Mesendoderm (in vitro differentiated cells): ENCODE results near the gene PIGW.

Source experiments
- DNase-seq: peaks from one replicate; pipeline ENCODE4 v3.0.0; 2013
- H2AK5ac ChIP-seq: 2 replicates; pipeline ENCODE4 v1.6.1; 2013; ENCODE audit warnings: low read length, inconsistent platforms
- H2BK120ac ChIP-seq: 2 replicates; pipeline ENCODE4 v1.6.1; 2013; ENCODE audit warnings: low read depth, mild to moderate bottlenecking, low read length, moderate library complexity, mixed read lengths
- H2BK15ac ChIP-seq: replicated peaks from 2 replicates; pipeline ENCODE4 v1.6.1; 2013; ENCODE audit warnings: low read depth, mild to moderate bottlenecking, moderate library complexity
- H2BK5ac ChIP-seq: 2 replicates; pipeline ENCODE4 v1.6.1; 2013; ENCODE audit warnings: low read length, inconsistent platforms
- H3K18ac ChIP-seq: 2 replicates; pipeline ENCODE4 v1.6.1; 2013; ENCODE audit warnings: mild to moderate bottlenecking, low read length, mixed read lengths
- H3K23ac ChIP-seq: one replicate; pipeline ENCODE4 v1.6.1; 2013; ENCODE audit warnings: low read length
- H3K27ac ChIP-seq: 2 replicates; pipeline ENCODE4 v1.5.1; 2013; ENCODE audit warnings: low read depth, mild to moderate bottlenecking, inconsistent platforms, low read length, moderate library complexity
- H3K27me3 ChIP-seq: 2 replicates; pipeline ENCODE4 v1.6.1; 2013; ENCODE audit warnings: low read length, control low read depth, mild to moderate bottlenecking, inconsistent platforms; ENCODE audit not compliant: insufficient read depth, poor library complexity
- H3K36me3 ChIP-seq: 2 replicates; pipeline ENCODE4 v1.6.1; 2013; ENCODE audit warnings: low read length, inconsistent platforms; ENCODE audit not compliant: control insufficient read depth, insufficient read depth
- H3K4ac ChIP-seq: one replicate; pipeline ENCODE4 v1.6.1; 2013; ENCODE audit warnings: low read depth, mild to moderate bottlenecking, low read length, moderate library complexity
- H3K4me1 ChIP-seq: 2 replicates; pipeline ENCODE4 v1.6.1; 2013; ENCODE audit warnings: low read depth, low read length, inconsistent platforms; ENCODE audit not compliant: control insufficient read depth
- H3K4me2 ChIP-seq: 2 replicates; pipeline ENCODE4 v1.6.1; 2013; ENCODE audit warnings: low read length
- H3K4me3 ChIP-seq: 2 replicates; pipeline ENCODE4 v1.5.1; 2013; ENCODE audit warnings: mild to moderate bottlenecking, low read length
- H3K56ac ChIP-seq: one replicate; pipeline ENCODE4 v1.6.1; 2013; ENCODE audit warnings: low read length
- H3K79me1 ChIP-seq: 2 replicates; pipeline ENCODE4 v1.6.1; 2013; ENCODE audit warnings: low read length, inconsistent platforms
- H3K79me2 ChIP-seq: 2 replicates; pipeline ENCODE4 v1.6.1; 2013; ENCODE audit warnings: mild to moderate bottlenecking, low read length; ENCODE audit not compliant: control insufficient read depth, insufficient read depth
- H3K9ac ChIP-seq: 2 replicates; pipeline ENCODE4 v1.6.1; 2013; ENCODE audit warnings: low read length, inconsistent platforms
- H4K5ac ChIP-seq: one replicate; pipeline ENCODE4 v1.6.1; 2013; ENCODE audit warnings: low read length
- H4K8ac ChIP-seq: one replicate; pipeline ENCODE4 v1.6.1; 2013; ENCODE audit warnings: low read depth, mild to moderate bottlenecking, control low read depth, low read length, moderate library complexity
- WGBS: extraction: QIAGEN DNeasy Blood & Tissue Kit; methylation state at CpG from one replicate; pipeline ENCODE4 v1.1.7; 2013; ENCODE audit warnings: low lambda C conversion rate, missing lambda C conversion rate; ENCODE audit not compliant: insufficient coverage; ENCODE audit errors: extremely low coverage; 5-methylcytosine and 5-hydroxymethylcytosine counted together

Gene PIGW

GRCh38 chr17:36533935-36534839, 600 bp upstream of the PIGW start:
- Histone ChIP-seq H3K27me3 (no peaks in the 10 kb centered on the region), H3K79me1 (peaks cover 23% of the 10 kb centered on the region), H3K27ac (peak overlapping the region; percentile 84), H3K18ac (peak overlapping the region; percentile 40), H3K79me2 (peaks cover 23% of the 10 kb centered on the region), H4K5ac (peak overlapping the region; percentile 77), H3K23ac (no peak overlapping the region), H2BK120ac (no peak overlapping the region), H2BK15ac (no peak overlapping the region), H2AK5ac (peak overlapping the region; percentile 6), H3K4me3 (peak overlapping the region; percentile 30), H4K8ac (no peak overlapping the region), H2BK5ac (peak overlapping the region; percentile 7), H3K36me3 (peaks cover 16% of the 10 kb centered on the region), H3K4me2 (peak overlapping the region; percentile 90), H3K9ac (peak overlapping the region; percentile 76), H3K4me1 (peaks cover 8% of the 10 kb centered on the region), H3K56ac (peak overlapping the region; percentile 88), H3K4ac (peak overlapping the region; percentile 81)
- DNase-seq, result peak; percentile 92
- no CpG with 5 or more reads among the region's 48 CpGs for WGBS

- no peak for DNase-seq
- no peaks in the 10 kb centered on the region for H3K27me3 ChIP-seq
- H3K23ac ChIP-seq, result no peak overlapping the region
- peaks cover 8% of the 10 kb centered on the region for H3K4me1 ChIP-seq
- H3K27ac ChIP-seq, result no peak overlapping the region
- H3K79me2 ChIP-seq, result peaks cover 23% of the 10 kb centered on the region
- peak overlapping the region; percentile 99 for H3K56ac ChIP-seq
- H3K18ac ChIP-seq, result peak overlapping the region; percentile 16
- WGBS, result no CpG with 5 or more reads among the region's 15 CpGs
- H3K9ac ChIP-seq, result peak overlapping the region; percentile 73
- no peak overlapping the region for H4K8ac ChIP-seq
- peaks cover 23% of the 10 kb centered on the region for H3K79me1 ChIP-seq
- peak overlapping the region; percentile 76 for H3K4me3 ChIP-seq
- H4K5ac ChIP-seq, result peak overlapping the region; percentile 77
- peaks cover 12% of the 10 kb centered on the region for H3K36me3 ChIP-seq
- H2BK120ac ChIP-seq, result no peak overlapping the region
- H2BK5ac ChIP-seq, result no peak overlapping the region
- H2BK15ac ChIP-seq, result no peak overlapping the region
- peak overlapping the region; percentile 77 for H3K4me2 ChIP-seq
- peak overlapping the region; percentile 65 for H3K4ac ChIP-seq
- H2AK5ac ChIP-seq, result peak overlapping the region; percentile 66
Observed at GRCh38 chr17:36535669-36536081, 888 bp downstream of the PIGW start.

GRCh38 chr17:36540696-36541095, 5.9 kb downstream of the PIGW start:
- H3K4me3 ChIP-seq, result no peak overlapping the region
- no peak overlapping the region for H3K27ac ChIP-seq
- peaks cover 4% of the 10 kb centered on the region for H3K4me1 ChIP-seq
- no peak overlapping the region for H4K5ac ChIP-seq
- no peak overlapping the region for H3K4ac ChIP-seq
- no peak overlapping the region for H4K8ac ChIP-seq
- WGBS, result no CpG with 5 or more reads among the region's 3 CpGs
- H3K4me2 ChIP-seq, result no peak overlapping the region
- no peak overlapping the region for H3K9ac ChIP-seq
- no peak overlapping the region for H2BK5ac ChIP-seq
- H3K23ac ChIP-seq, result no peak overlapping the region
- H2AK5ac ChIP-seq, result no peak overlapping the region
- no peak for DNase-seq
- no peak overlapping the region for H2BK120ac ChIP-seq
- peaks cover 5% of the 10 kb centered on the region for H3K79me2 ChIP-seq
- no peak overlapping the region for H3K18ac ChIP-seq
- peaks cover 5% of the 10 kb centered on the region for H3K36me3 ChIP-seq
- no peaks in the 10 kb centered on the region for H3K27me3 ChIP-seq
- H3K79me1 ChIP-seq, result peaks cover 12% of the 10 kb centered on the region
- H3K56ac ChIP-seq, result no peak overlapping the region
- H2BK15ac ChIP-seq, result no peak overlapping the region

- peaks cover 6% of the 10 kb centered on the region for H3K79me1 ChIP-seq
- H3K27me3 ChIP-seq, result no peaks in the 10 kb centered on the region
- peaks cover 1% of the 10 kb centered on the region for H3K4me1 ChIP-seq
- no peak overlapping the region for H2BK120ac ChIP-seq
- no peak overlapping the region for H2AK5ac ChIP-seq
- H3K9ac ChIP-seq, result no peak overlapping the region
- no peak overlapping the region for H3K4me2 ChIP-seq
- no peak overlapping the region for H3K56ac ChIP-seq
- no peak overlapping the region for H3K23ac ChIP-seq
- H3K27ac ChIP-seq, result no peak overlapping the region
- H3K4me3 ChIP-seq, result no peak overlapping the region
- H2BK15ac ChIP-seq, result no peak overlapping the region
- no peak overlapping the region for H4K8ac ChIP-seq
- peaks cover 16% of the 10 kb centered on the region for H3K79me2 ChIP-seq
- no CpG with 5 or more reads among the region's 15 CpGs for WGBS
- no peak for DNase-seq
- peaks cover 2% of the 10 kb centered on the region for H3K36me3 ChIP-seq
- H3K4ac ChIP-seq, result no peak overlapping the region
- H3K18ac ChIP-seq, result no peak overlapping the region
- no peak overlapping the region for H4K5ac ChIP-seq
- H2BK5ac ChIP-seq, result no peak overlapping the region
Observed at GRCh38 chr17:36542755-36543154, 8.0 kb downstream of the PIGW start.

DNA sequence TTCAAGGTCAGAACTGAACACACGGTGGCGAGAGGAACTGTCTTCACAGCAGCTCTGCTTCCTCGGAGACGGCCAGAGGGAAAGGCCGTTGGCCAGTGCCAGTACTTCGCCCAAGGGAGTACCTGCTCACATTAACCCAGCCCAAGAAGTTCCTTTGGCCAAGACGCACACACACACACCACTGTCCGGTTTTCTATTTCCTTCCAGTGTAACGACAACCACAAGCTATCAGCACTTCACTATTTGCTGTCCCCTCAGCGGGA, 9.2 kb downstream of the PIGW start:
- H3K9ac ChIP-seq, result peak overlapping the region; percentile 96
- peak overlapping the region; percentile 96 for H3K4me3 ChIP-seq
- H3K79me2 ChIP-seq, result peaks cover 24% of the 10 kb centered on the region
- DNase-seq, result peak; percentile 75
- no peaks in the 10 kb centered on the region for H3K36me3 ChIP-seq
- no CpG with 5 or more reads among the region's 10 CpGs for WGBS
- H3K18ac ChIP-seq, result no peak overlapping the region
- H2BK15ac ChIP-seq, result no peak overlapping the region
- H3K27me3 ChIP-seq, result no peaks in the 10 kb centered on the region
- H4K8ac ChIP-seq, result no peak overlapping the region
- H3K56ac ChIP-seq, result peak overlapping the region; percentile 94
- peaks cover 2% of the 10 kb centered on the region for H3K4me1 ChIP-seq
- peak overlapping the region; percentile 53 for H3K4me2 ChIP-seq
- no peak overlapping the region for H4K5ac ChIP-seq
- no peak overlapping the region for H2BK120ac ChIP-seq
- H3K4ac ChIP-seq, result peak overlapping the region; percentile 46
- no peak overlapping the region for H2AK5ac ChIP-seq
- H3K23ac ChIP-seq, result peak overlapping the region; percentile 57
- peaks cover 7% of the 10 kb centered on the region for H3K79me1 ChIP-seq
- H2BK5ac ChIP-seq, result peak overlapping the region; percentile 79
- peak overlapping the region; percentile 98 for H3K27ac ChIP-seq
